Measurements from ENCODE around the gene AUTS2.

Gene AUTS2

GRCh38 chr7:70571403-70571934 lies 973.2 kb downstream of the AUTS2 start:
- no peak for TF ChIP-seq CTCF (IDR thresholded peaks at IDR 0.05)

GRCh38 chr7:70571961-70572360 lies 973.7 kb downstream of the AUTS2 start:
- no peak for TF ChIP-seq CTCF (IDR thresholded peaks at IDR 0.05)

GRCh38 chr7:70572571-70572970 lies 974.3 kb downstream of the AUTS2 start:
- no peak for TF ChIP-seq CTCF (IDR thresholded peaks at IDR 0.05)

- TF ChIP-seq CTCF (IDR thresholded peaks at IDR 0.05) = no peak
These were observed 974.9 kb downstream of the AUTS2 start for GRCh38 chr7:70573071-70573661.

GRCh38 chr7:70573696-70574095 lies 975.4 kb downstream of the AUTS2 start:
- no peak for TF ChIP-seq CTCF (IDR thresholded peaks at IDR 0.05)

- no peak for TF ChIP-seq CTCF (IDR thresholded peaks at IDR 0.05)
These were observed 976.1 kb downstream of the AUTS2 start for GRCh38 chr7:70574314-70574834.

- no peak for TF ChIP-seq CTCF (IDR thresholded peaks at IDR 0.05)
These were observed 976.9 kb downstream of the AUTS2 start for GRCh38 chr7:70574970-70575799.

All from LNCAP (cell line).